Adrenal gland (tissue), 12 donors: Measurements from ENCODE around the gene GALNT18. TPM values are rescaled to one million over a fixed set of nuclear protein-coding genes. Genes with fewer than 3 reads are reported as not detected.

Source experiments
- DNase-seq, 7 donors: peaks; one replicate each; pipeline ENCODE4 v3.0.0-alpha.2; 2019 to 2020
- H3K27ac ChIP-seq, 5 donors: fragments of 200-600 bp; sonication (generic) in 4 of 5; 1 replicate in 3 of 5; 2 replicates in 2 of 5; pipeline versions ENCODE4 v1.5.1 to v1.8.0; 2016 to 2020; ENCODE audit warnings: mild to moderate bottlenecking in 1 of 5
- H3K27me3 ChIP-seq: fragments of 200-600 bp; 2 replicates; pipeline ENCODE4 v1.8.0; 2021
- H3K36me3 ChIP-seq, 2 donors: fragments of 200-600 bp; replicated peaks in 1 of 2; 1 replicate in 1 of 2; 2 replicates in 1 of 2; pipeline versions ENCODE4 v1.5.1 to v1.8.0; 2018 to 2022
- H3K4me1 ChIP-seq, 2 donors: fragments of 200-600 bp; replicated peaks in 1 of 2; 1 replicate in 1 of 2; 2 replicates in 1 of 2; pipeline versions ENCODE4 v1.5.1 to v1.8.0; 2018 to 2021
- H3K4me3 ChIP-seq, 4 donors: fragments of 200-600 bp; sonication (generic) in 3 of 4; one replicate each; pipeline ENCODE4 v1.5.1; 2016 to 2018
- H3K9me3 ChIP-seq, 3 donors: fragments of 200-600 bp; sonication (generic) in 1 of 3; replicated peaks in 1 of 3; 1 replicate in 2 of 3; 2 replicates in 1 of 3; pipeline versions ENCODE4 v1.5.1 to v1.8.0; 2016 to 2021
- POLR2A ChIP-seq, 2 donors: fragments of 450-650 bp; IDR thresholded peaks; one replicate each; pipeline ENCODE4 v1.6.1; 2017; ENCODE audit warnings: antibody characterized with exemption in 2 of 2, mild to moderate bottlenecking in 2 of 2, moderate library complexity in 1 of 2
- WGBS, 4 donors: extraction: QIAGEN DNeasy Blood & Tissue Kit in 2 of 4; methylation state at CpG; one replicate each; pipeline versions ENCODE4 v1.1.5 to v1.1.7; 2013 to 2017; 5-methylcytosine and 5-hydroxymethylcytosine counted together
- intact Hi-C, 2 donors: fragments of 100-400 bp; cut with DNase I; formaldehyde crosslinking; loops; one replicate each; pipeline versions ENCODE4 v1.14.1 to v1.15.0; 2022 to 2023
- polyA plus RNA-seq, 3 donors: library from polyadenylated mRNA; stranded (reverse); fragments of 200-250 nt in 2 of 3; fragments of 350-450 nt in 1 of 3; fragmentation: Illumina TruSeq in 1 of 3; extraction: RNeasy Lipid Tissue Mini Kit (QIAGEN cat#74804) in 1 of 3; gene quantifications; one replicate each; pipeline ENCODE4 v1.2.3, GENCODE V29; 2013 to 2014
- total RNA-seq, 9 donors: library from RNA; depleted of rRNA in 4 of 9; stranded (reverse); fragments of >200 nt in 4 of 9; fragments of 120-200 nt in 1 of 9; fragmentation: NEBNext Ultra II Directional in 1 of 9; extraction: Animal tissue kit (Norgen Biotek cat#: 25700) in 1 of 9; gene quantifications; one replicate each; pipeline versions ENCODE4 v1.1.0 to v1.2.4, GENCODE V29; 2013 to 2023
- TF ChIP-seq, protein P1 (sequence below), 6 experiments: fragments of 450-650 bp in 4 of 6; fragments of 200-600 bp in 2 of 6; sonication (generic) in 1 of 6; IDR thresholded peaks; 1 replicate in 5 of 6; 2 replicates in 1 of 6; pipeline versions ENCODE4 v1.5.1 to v1.8.0; 2016 to 2021; ENCODE audit warnings: antibody characterized with exemption in 6 of 6, mild to moderate bottlenecking in 2 of 6, moderate library complexity in 1 of 6
- donor health status: healthy with polysubstance abuse.
- donor health status: Bipolar disorder and iron deficiency.
- donor health status: DM: yes; HTN: yes; CAD: no.
- donor health status: DM: no; HTN: no; CAD: no.
- donor health status: DM: no; HTN: no; CAD: no.
- donor health status: DM: yes; HTN: yes; CAD: no.

The GALNT18 gene
- total and polyA plus RNA-seq, 12 donors, result 1.4 to 15.1 (median 6.4) TPM

DNA sequence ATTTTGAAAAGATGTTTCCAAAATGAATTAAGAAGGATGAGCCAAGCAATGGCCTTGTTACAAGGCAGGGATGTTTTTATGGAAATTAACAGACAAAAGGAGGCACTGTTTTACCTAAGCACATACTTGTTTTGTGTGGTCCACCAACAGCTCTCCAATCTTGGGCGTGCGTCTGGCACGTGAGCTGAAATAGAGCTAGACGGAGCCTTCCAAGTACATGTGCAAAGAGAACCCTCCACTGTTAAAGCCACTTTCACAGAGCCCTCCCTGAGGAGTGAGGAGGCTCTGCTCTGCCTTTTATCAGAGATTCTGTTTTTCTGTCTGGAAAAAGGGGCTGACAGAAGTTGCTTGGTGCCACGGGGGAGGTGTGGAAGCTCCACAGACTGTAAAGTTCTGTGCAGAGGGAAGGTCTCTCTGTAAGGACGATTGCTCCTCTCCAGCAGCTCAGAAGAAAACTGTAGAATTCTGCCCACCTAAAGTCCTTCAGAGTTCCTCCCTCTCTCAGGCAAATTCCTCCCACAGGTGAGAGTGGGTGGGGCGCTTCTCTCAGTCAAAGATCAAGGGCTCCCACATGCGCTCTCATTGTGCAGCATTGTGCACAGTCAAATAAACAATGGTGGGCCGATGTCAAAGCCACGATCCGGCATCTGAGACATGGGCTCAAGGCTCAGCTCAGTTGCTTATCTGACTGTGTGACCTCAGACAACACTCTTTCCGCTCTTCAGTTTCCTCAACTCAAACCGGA is 176.2 kb downstream of the GALNT18 start:
- Histone ChIP-seq H3K9me3 (no peaks in the 10 kb centered on the region), H3K4me3 (no peak overlapping the region), H3K4me1 (peaks cover 0 to 5% of the 10 kb centered on the region in 2 donors), H3K27ac (no peak overlapping the region), H3K36me3 (no peaks in the 10 kb centered on the region), H3K27me3 (no peaks in the 10 kb centered on the region)
- DNase-seq, result no peak
- 87 to 93% (median 91%) methylated on average over 13 of the region's 13 CpGs for WGBS, 4 donors
- intact Hi-C loops, result no loop called here
- TF ChIP-seq, protein P1, sequence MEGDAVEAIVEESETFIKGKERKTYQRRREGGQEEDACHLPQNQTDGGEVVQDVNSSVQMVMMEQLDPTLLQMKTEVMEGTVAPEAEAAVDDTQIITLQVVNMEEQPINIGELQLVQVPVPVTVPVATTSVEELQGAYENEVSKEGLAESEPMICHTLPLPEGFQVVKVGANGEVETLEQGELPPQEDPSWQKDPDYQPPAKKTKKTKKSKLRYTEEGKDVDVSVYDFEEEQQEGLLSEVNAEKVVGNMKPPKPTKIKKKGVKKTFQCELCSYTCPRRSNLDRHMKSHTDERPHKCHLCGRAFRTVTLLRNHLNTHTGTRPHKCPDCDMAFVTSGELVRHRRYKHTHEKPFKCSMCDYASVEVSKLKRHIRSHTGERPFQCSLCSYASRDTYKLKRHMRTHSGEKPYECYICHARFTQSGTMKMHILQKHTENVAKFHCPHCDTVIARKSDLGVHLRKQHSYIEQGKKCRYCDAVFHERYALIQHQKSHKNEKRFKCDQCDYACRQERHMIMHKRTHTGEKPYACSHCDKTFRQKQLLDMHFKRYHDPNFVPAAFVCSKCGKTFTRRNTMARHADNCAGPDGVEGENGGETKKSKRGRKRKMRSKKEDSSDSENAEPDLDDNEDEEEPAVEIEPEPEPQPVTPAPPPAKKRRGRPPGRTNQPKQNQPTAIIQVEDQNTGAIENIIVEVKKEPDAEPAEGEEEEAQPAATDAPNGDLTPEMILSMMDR (IDR thresholded peaks at IDR 0.05), result no peak
- no peak for TF ChIP-seq POLR2A (IDR thresholded peaks at IDR 0.05)

DNA sequence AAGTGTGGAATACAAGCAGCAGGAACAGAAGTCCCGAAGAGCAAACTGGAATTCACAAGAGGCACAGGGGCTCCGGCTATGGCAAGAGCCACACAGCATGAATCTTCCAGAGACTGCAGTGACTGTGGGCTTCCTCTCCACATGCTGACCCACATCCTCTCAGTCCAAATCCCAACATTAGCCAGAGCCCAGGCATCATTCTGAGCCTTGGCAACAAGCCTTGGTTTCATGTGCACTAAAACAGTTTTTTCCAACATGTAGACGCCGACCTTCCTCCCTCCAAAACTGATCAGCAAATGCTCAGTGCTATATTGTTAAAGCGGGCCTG is 177.0 kb downstream of the GALNT18 start:
- Histone ChIP-seq H3K4me1 (peaks cover 0 to 5% of the 10 kb centered on the region in 2 donors), H3K9me3 (no peaks in the 10 kb centered on the region), H3K27me3 (no peaks in the 10 kb centered on the region), H3K36me3 (no peaks in the 10 kb centered on the region), H3K4me3 (no peak overlapping the region), H3K27ac (no peak overlapping the region)
- WGBS, 4 donors, result 55 to 64% (median 58%) methylated on average over 5 of the region's 5 CpGs
- TF ChIP-seq, protein P1 (IDR thresholded peaks at IDR 0.05), result no peak
- TF ChIP-seq POLR2A (IDR thresholded peaks at IDR 0.05), result no peak
- intact Hi-C loops, result no loop called here
- no peak for DNase-seq

DNA sequence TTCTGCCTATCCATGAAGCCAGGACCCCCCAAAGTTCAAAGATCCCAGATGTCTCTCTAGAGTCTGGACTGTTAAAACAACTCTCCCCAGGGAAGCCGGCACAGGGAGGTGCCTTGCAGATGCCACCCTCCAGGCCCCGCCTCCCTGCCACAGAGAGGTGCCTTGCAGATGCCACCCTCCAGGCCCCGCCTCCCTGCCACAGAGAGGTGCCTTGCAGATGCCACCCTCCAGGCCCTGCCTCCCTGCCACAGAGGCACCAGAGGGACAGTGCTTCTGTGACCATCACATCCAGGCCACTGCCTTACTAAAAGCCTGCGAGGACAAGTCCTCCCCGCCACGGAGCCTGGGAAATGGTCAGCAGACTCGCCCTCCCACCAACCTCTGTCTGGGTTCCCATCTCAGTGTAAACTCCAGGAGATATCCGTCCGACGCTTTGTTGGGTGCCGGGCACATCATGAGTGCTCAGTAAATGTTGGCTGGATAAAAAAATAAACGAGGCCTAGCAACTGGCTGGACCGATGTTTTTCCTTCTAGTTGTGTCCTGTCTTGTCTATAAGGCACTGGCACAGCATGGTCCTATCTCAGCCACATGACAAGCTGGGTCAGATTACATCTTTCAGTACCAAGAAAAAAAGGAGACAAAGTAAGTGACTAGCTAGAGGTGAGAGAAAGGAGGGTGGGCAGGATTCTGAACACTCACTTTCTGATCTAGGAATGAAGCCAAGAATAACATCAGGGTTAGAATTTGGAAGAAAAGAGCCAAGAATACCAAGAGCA is 177.6 kb downstream of the GALNT18 start:
- WGBS, 4 donors, result 83 to 90% (median 86%) methylated on average over 12 to 13 of the region's 13 CpGs
- no peak for TF ChIP-seq POLR2A (IDR thresholded peaks at IDR 0.05)
- TF ChIP-seq, protein P1 (IDR thresholded peaks at IDR 0.05), result no peak
- Histone ChIP-seq H3K36me3 (no peaks in the 10 kb centered on the region), H3K9me3 (no peaks in the 10 kb centered on the region), H3K27ac (no peak overlapping the region), H3K4me3 (no peak overlapping the region), H3K27me3 (no peaks in the 10 kb centered on the region), H3K4me1 (peaks cover 0 to 5% of the 10 kb centered on the region in 2 donors)
- no peak for DNase-seq
- intact Hi-C loops, result no loop called here

DNA sequence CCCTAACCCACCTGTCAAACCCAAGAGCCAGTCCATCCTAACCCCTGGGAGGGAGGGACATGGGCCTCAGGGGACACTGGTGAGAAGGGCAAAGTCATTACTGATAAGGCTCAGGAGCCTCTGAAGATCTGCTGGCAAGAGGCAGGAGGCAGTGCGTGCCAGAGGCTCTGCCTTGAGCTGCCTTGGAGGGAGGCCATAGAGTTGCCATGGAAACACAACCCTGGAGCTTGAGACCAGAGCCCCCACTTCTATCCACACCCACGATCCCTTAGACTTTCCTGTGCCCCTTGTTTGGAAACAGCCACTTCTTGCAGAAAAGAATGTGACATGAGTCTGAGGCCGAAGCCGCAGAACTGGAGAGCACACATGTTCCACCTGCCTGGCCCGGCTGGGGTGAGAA is 179.0 kb downstream of the GALNT18 start:
- DNase-seq, result no peak
- Histone ChIP-seq H3K4me3 (no peak overlapping the region), H3K4me1 (peaks cover 0 to 5% of the 10 kb centered on the region in 2 donors), H3K9me3 (no peaks in the 10 kb centered on the region), H3K27ac (no peak overlapping the region), H3K27me3 (no peaks in the 10 kb centered on the region), H3K36me3 (no peaks in the 10 kb centered on the region)
- TF ChIP-seq, protein P1 (IDR thresholded peaks at IDR 0.05), result no peak
- no peak for TF ChIP-seq POLR2A (IDR thresholded peaks at IDR 0.05)
- intact Hi-C loops, result no loop called here
- 90 to 96% (median 94%) methylated on average over 4 to 5 of the region's 5 CpGs for WGBS, 4 donors
